Anterior cingulate cortex (tissue), 58 donors: ENCODE results near the gene ARF1.

Source experiments
- DNase-seq, 58 donors: peaks; one replicate each; lab custom pipeline; 2025; lab: John Stamatoyannopoulos, UW

Gene ARF1

GRCh38 chr1:228112617-228113016, 30.1 kb downstream of the ARF1 start:
- DNase-seq, result no peak

- no peak for DNase-seq
Observed at GRCh38 chr1:228114827-228115226, 32.3 kb downstream of the ARF1 start.

- no peak for DNase-seq
Observed at GRCh38 chr1:228117335-228117734, 34.8 kb downstream of the ARF1 start.

- DNase-seq, result no peak
Observed at GRCh38 chr1:228118040-228118439, 35.5 kb downstream of the ARF1 start.

GRCh38 chr1:228120351-228120750, 37.8 kb downstream of the ARF1 start:
- DNase-seq, result no peak

- DNase-seq, result no peak
Observed at GRCh38 chr1:228120857-228121489, 38.5 kb downstream of the ARF1 start.

- no peak for DNase-seq
Observed at GRCh38 chr1:228122921-228123441, 40.5 kb downstream of the ARF1 start.

- no peak for DNase-seq
Observed at GRCh38 chr1:228123505-228123904, 41.0 kb downstream of the ARF1 start.

- DNase-seq, result no peak
Observed at GRCh38 chr1:228125185-228125584, 42.7 kb downstream of the ARF1 start.

GRCh38 chr1:228131766-228132165, 49.3 kb downstream of the ARF1 start:
- DNase-seq, result no peak

- DNase-seq, result no peak
Observed at GRCh38 chr1:228134591-228134990, 52.1 kb downstream of the ARF1 start.

GRCh38 chr1:228136901-228137300, 54.4 kb downstream of the ARF1 start:
- DNase-seq, result no peak

GRCh38 chr1:228139406-228139930, 57.0 kb downstream of the ARF1 start:
- no peak for DNase-seq

- peak; percentile 89 to 100 (median 99) for DNase-seq
Observed at GRCh38 chr1:228139931-228140723, 57.6 kb downstream of the ARF1 start, which contains the start of gene GUK1. Gene GUK1, plus strand, starts transcription at chr1:228140279. Its CDS starts 24 bp downstream, at chr1:228140303.

- DNase-seq, result no peak
Observed at GRCh38 chr1:228140724-228141225, 58.3 kb downstream of the ARF1 start.

GRCh38 chr1:228141226-228142044, 58.9 kb downstream of the ARF1 start:
- peak in 15 of 58 donors; percentile 13 to 52 (median 39) for DNase-seq

GRCh38 chr1:228142155-228142691, 59.7 kb downstream of the ARF1 start:
- DNase-seq, result no peak

- peak in 4 of 58 donors; percentile 13 to 48 (median 36) for DNase-seq
Observed at GRCh38 chr1:228142701-228143136, 60.2 kb downstream of the ARF1 start.

- DNase-seq, result no peak
Observed at GRCh38 chr1:228143480-228144192, 61.1 kb downstream of the ARF1 start.
